ENCODE data around the gene MRRF.

MRRF gene

GRCh38 chr9:122229485-122229837 is 35.2 kb upstream of the MRRF start:
- TF ChIP-seq EZH2phosphoT487 (IDR thresholded peaks at IDR 0.05; ENCODE audit: borderline replicate concordance) (no peak), CTCF (conservative IDR thresholded peaks at IDR 0.05; ENCODE audit: low read length) (no peak)
- no peak overlapping the region for H3K4me3 ChIP-seq (ENCODE audit: low read length, poor library complexity, severe bottlenecking)
- no peak overlapping the region for H3K9ac ChIP-seq (ENCODE audit: low read depth, low read length, poor library complexity, severe bottlenecking)
- no peaks in the 10 kb centered on the region for H3K9me2 ChIP-seq (replicated peaks; ENCODE audit: low read depth, low read length)
- H2AFZ ChIP-seq (ENCODE audit: low read length) = no peak overlapping the region
- H3K27me3 ChIP-seq (ENCODE audit: insufficient read depth, low read length, poor library complexity, severe bottlenecking) = no peaks in the 10 kb centered on the region
- H3K79me2 ChIP-seq (ENCODE audit: insufficient read depth, low read length) = no peaks in the 10 kb centered on the region
- H3K9me3 ChIP-seq (ENCODE audit: insufficient read depth, low read depth, low read length) = no peaks in the 10 kb centered on the region
- H3K36me3 ChIP-seq (ENCODE audit: insufficient read depth, low read length) = no peaks in the 10 kb centered on the region
- H3K4me2 ChIP-seq (ENCODE audit: low read depth, low read length, poor library complexity, severe bottlenecking) = no peak overlapping the region
- no peaks in the 10 kb centered on the region for H3F3A ChIP-seq (ENCODE audit: low read depth)
- H3K4me1 ChIP-seq (ENCODE audit: insufficient read depth, low read length, poor library complexity, severe bottlenecking) = no peaks in the 10 kb centered on the region
- H4K20me1 ChIP-seq (ENCODE audit: insufficient read depth, low read length, poor library complexity, severe bottlenecking) = no peaks in the 10 kb centered on the region

- Histone ChIP-seq H3K9ac (ENCODE audit: low read depth, low read length, poor library complexity, severe bottlenecking) (no peak overlapping the region), H3F3A (ENCODE audit: low read depth) (no peaks in the 10 kb centered on the region), H4K20me1 (ENCODE audit: insufficient read depth, low read length, poor library complexity, severe bottlenecking) (no peaks in the 10 kb centered on the region), H3K79me2 (ENCODE audit: insufficient read depth, low read length) (no peaks in the 10 kb centered on the region), H3K4me1 (ENCODE audit: insufficient read depth, low read length, poor library complexity, severe bottlenecking) (no peaks in the 10 kb centered on the region), H3K36me3 (ENCODE audit: insufficient read depth, low read length) (no peaks in the 10 kb centered on the region), H3K4me2 (ENCODE audit: low read depth, low read length, poor library complexity, severe bottlenecking) (no peak overlapping the region), H3K4me3 (ENCODE audit: low read length, poor library complexity, severe bottlenecking) (no peak overlapping the region), H3K9me2 (replicated peaks; ENCODE audit: low read depth, low read length) (no peaks in the 10 kb centered on the region), H3K9me3 (ENCODE audit: insufficient read depth, low read depth, low read length) (no peaks in the 10 kb centered on the region), H3K27me3 (ENCODE audit: insufficient read depth, low read length, poor library complexity, severe bottlenecking) (no peaks in the 10 kb centered on the region), H2AFZ (ENCODE audit: low read length) (no peak overlapping the region)
- no peak for TF ChIP-seq CTCF (conservative IDR thresholded peaks at IDR 0.05; ENCODE audit: low read length)
- no peak for TF ChIP-seq EZH2phosphoT487 (IDR thresholded peaks at IDR 0.05; ENCODE audit: borderline replicate concordance)
Measured at GRCh38 chr9:122232796-122233306, 31.8 kb upstream of the MRRF start.

- H3K27me3 ChIP-seq (ENCODE audit: insufficient read depth, low read length, poor library complexity, severe bottlenecking) = no peaks in the 10 kb centered on the region
- TF ChIP-seq EZH2phosphoT487 (IDR thresholded peaks at IDR 0.05; ENCODE audit: borderline replicate concordance) (no peak), CTCF (conservative IDR thresholded peaks at IDR 0.05; ENCODE audit: low read length) (no peak)
Measured at GRCh38 chr9:122234022-122234748, 30.5 kb upstream of the MRRF start.

More at GRCh38 chr9:122234022-122234748, 30.5 kb upstream of the MRRF start:
- Histone ChIP-seq H3K4me1 (ENCODE audit: insufficient read depth, low read length, poor library complexity, severe bottlenecking) (no peaks in the 10 kb centered on the region), H3K4me3 (ENCODE audit: low read length, poor library complexity, severe bottlenecking) (no peak overlapping the region), H3K9me3 (ENCODE audit: insufficient read depth, low read depth, low read length) (no peaks in the 10 kb centered on the region), H4K20me1 (ENCODE audit: insufficient read depth, low read length, poor library complexity, severe bottlenecking) (no peaks in the 10 kb centered on the region), H3K79me2 (ENCODE audit: insufficient read depth, low read length) (no peaks in the 10 kb centered on the region), H3K4me2 (ENCODE audit: low read depth, low read length, poor library complexity, severe bottlenecking) (no peak overlapping the region), H2AFZ (ENCODE audit: low read length) (no peak overlapping the region), H3F3A (ENCODE audit: low read depth) (no peaks in the 10 kb centered on the region), H3K9me2 (replicated peaks; ENCODE audit: low read depth, low read length) (no peaks in the 10 kb centered on the region), H3K36me3 (ENCODE audit: insufficient read depth, low read length) (peaks cover 8% of the 10 kb centered on the region; the same call in 1 of the 2 replicates), H3K9ac (ENCODE audit: low read depth, low read length, poor library complexity, severe bottlenecking) (no peak overlapping the region)
